K562 (cell line): Measurements from ENCODE around the gene VDAC1. TPM values are rescaled to one million over a fixed set of nuclear protein-coding genes. Genes with fewer than 3 reads are reported as not detected.

Experiments
- ADNP ChIP-seq: fragments of 200-800 bp; sonication (Bioruptor generic); IDR thresholded peaks from 2 replicates; pipeline ENCODE4 v1.6.1; 2016; ENCODE audit warnings: missing genetic modification characterization, missing compliant biosample characterization
- ATF7 ChIP-seq: fragments of 450-650 bp; IDR thresholded peaks from 2 replicates; pipeline ENCODE4 v1.7.1; 2014; ENCODE audit warnings: mild to moderate bottlenecking, moderate library complexity
- BCL6 ChIP-seq: fragments of 250-450 bp; sonication (Bioruptor Pico); IDR thresholded peaks from 2 replicates; pipeline ENCODE4 v1.4.0; 2020
- BCOR ChIP-seq: fragments of 450-650 bp; IDR thresholded peaks from 2 replicates; pipeline ENCODE4 v1.6.1; 2016
- ELF1 ChIP-seq: fragments of 200-800 bp; sonication (Bioruptor generic); IDR thresholded peaks from 2 replicates; pipeline ENCODE4 v1.6.1; 2016; ENCODE audit warnings: missing genetic modification characterization, missing compliant biosample characterization
- FOXA3 ChIP-seq, 2 experiments: fragments of 450-650 bp in 1 of 2; sonication (generic) in 1 of 2; formaldehyde crosslinking; IDR thresholded peaks in 1 of 2; conservative IDR thresholded peaks in 1 of 2; 2 replicates each; pipeline versions ENCODE4 v1.4.0 to v1.8.0; 2020 to 2022; ENCODE audit warnings: mild to moderate bottlenecking in 2 of 2, missing genetic modification reagents in 1 of 2
- FUS ChIP-seq: fragments of 200-400 bp; formaldehyde crosslinking; optimal IDR thresholded peaks from 2 replicates; pipeline ENCODE3; 2017; ENCODE audit warnings: low read depth, low read length
- HLTF ChIP-seq: fragments of 450-650 bp; IDR thresholded peaks from 2 replicates; pipeline ENCODE4 v1.6.1; 2016
- MEIS2 ChIP-seq: fragments of 450-650 bp; IDR thresholded peaks from 2 replicates; pipeline ENCODE4 v1.6.1; 2014; ENCODE audit warnings: mild to moderate bottlenecking; ENCODE audit not compliant: partially characterized antibody
- MYBL2 ChIP-seq, 2 experiments: fragments of 450-650 bp in 1 of 2; sonication (generic) in 1 of 2; formaldehyde crosslinking in 1 of 2; IDR thresholded peaks; 2 replicates each; pipeline versions ENCODE4 v1.6.1 to v1.8.1; 2017 to 2022; ENCODE audit warnings: borderline replicate concordance in 1 of 2, inconsistent platforms in 1 of 2, low read depth in 1 of 2, mild to moderate bottlenecking in 1 of 2, missing genetic modification reagents in 1 of 2, moderate library complexity in 1 of 2
- NCOA2 ChIP-seq, 2 experiments: fragments of 450-650 bp; IDR thresholded peaks; 2 replicates each; pipeline ENCODE4 v1.6.1; 2018; ENCODE audit warnings: mild to moderate bottlenecking in 2 of 2, moderate library complexity in 1 of 2; ENCODE audit not compliant: partially characterized antibody in 2 of 2
- NFXL1 ChIP-seq: fragments of 450-650 bp; formaldehyde crosslinking; IDR thresholded peaks from 2 replicates; pipeline ENCODE4 v1.4.0; 2021; ENCODE audit warnings: mild to moderate bottlenecking
- PRDM10 ChIP-seq: fragments of 450-650 bp; IDR thresholded peaks from 2 replicates; pipeline ENCODE4 v1.6.1; 2018; ENCODE audit not compliant: partially characterized antibody
- SRSF1 ChIP-seq: fragments of 200-400 bp; formaldehyde crosslinking; IDR thresholded peaks from 2 replicates; pipeline ENCODE4 v1.6.1; 2017; ENCODE audit warnings: mild to moderate bottlenecking, low read depth, low read length, moderate library complexity
- TSC22D4 ChIP-seq: fragments of 450-650 bp; IDR thresholded peaks from 2 replicates; pipeline ENCODE4 v1.6.1; 2016; ENCODE audit warnings: missing genetic modification characterization, missing biosample characterization, control low read depth
- ZZZ3 ChIP-seq: fragments of 450-650 bp; IDR thresholded peaks from 2 replicates; pipeline ENCODE4 v1.6.1; 2016; ENCODE audit warnings: antibody characterized with exemption, mild to moderate bottlenecking, moderate library complexity
- polyA plus RNA-seq, 8 experiments: library from polyadenylated mRNA; depleted of rRNA in 4 of 8; stranded (reverse) in 5 of 8; unstranded in 3 of 8; fragments of >200 nt; fragmentation: Nextera tagmentation in 2 of 8; fragmentation: Illumina TruSeq in 1 of 8; extraction: Ambion mirVana in 2 of 8; extraction: Trizol in 1 of 8; gene quantifications; 2 replicates each; pipeline versions ENCODE4 v1.2.1 to v1.2.3, GENCODE V29; 2011 to 2014; ENCODE audit warnings: inconsistent platforms in 1 of 8, missing spikeins in 1 of 8
- total RNA-seq, 7 experiments: library from RNA; depleted of rRNA in 6 of 7; stranded (reverse); fragments of >200 nt in 6 of 7; fragmentation: Illumina TruSeq in 2 of 7; extraction: Trizol in 2 of 7; gene quantifications; 2 replicates each; pipeline versions ENCODE4 v1.2.1 to v1.2.3, GENCODE V29; 2011 to 2021; ENCODE audit warnings: low replicate concordance in 1 of 7
- TF ChIP-seq, protein P1 (sequence below), 2 experiments: IDR thresholded peaks; 2 replicates each; pipeline ENCODE4 v1.6.1; 2012; ENCODE audit warnings: improper control_type of control experiment in 2 of 2, low read depth in 2 of 2, low read length in 2 of 2, borderline replicate concordance in 1 of 2
- TF ChIP-seq, protein P2 (sequence below): fragments of 250-450 bp; sonication (Bioruptor Pico); IDR thresholded peaks from 2 replicates; pipeline ENCODE4 v1.4.0; 2020; ENCODE audit warnings: mild to moderate bottlenecking, moderate library complexity, borderline replicate concordance

Gene VDAC1
- total and polyA plus RNA-seq, 9 of the 15 experiments (the other 6 are each of a cell fraction or from before 2014, with no cell fraction given), result 168 to 366 (median 293) TPM

- TF ChIP-seq, protein P1, sequence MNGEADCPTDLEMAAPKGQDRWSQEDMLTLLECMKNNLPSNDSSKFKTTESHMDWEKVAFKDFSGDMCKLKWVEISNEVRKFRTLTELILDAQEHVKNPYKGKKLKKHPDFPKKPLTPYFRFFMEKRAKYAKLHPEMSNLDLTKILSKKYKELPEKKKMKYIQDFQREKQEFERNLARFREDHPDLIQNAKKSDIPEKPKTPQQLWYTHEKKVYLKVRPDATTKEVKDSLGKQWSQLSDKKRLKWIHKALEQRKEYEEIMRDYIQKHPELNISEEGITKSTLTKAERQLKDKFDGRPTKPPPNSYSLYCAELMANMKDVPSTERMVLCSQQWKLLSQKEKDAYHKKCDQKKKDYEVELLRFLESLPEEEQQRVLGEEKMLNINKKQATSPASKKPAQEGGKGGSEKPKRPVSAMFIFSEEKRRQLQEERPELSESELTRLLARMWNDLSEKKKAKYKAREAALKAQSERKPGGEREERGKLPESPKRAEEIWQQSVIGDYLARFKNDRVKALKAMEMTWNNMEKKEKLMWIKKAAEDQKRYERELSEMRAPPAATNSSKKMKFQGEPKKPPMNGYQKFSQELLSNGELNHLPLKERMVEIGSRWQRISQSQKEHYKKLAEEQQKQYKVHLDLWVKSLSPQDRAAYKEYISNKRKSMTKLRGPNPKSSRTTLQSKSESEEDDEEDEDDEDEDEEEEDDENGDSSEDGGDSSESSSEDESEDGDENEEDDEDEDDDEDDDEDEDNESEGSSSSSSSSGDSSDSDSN (IDR thresholded peaks at IDR 0.05; ENCODE audit: borderline replicate concordance in 1 of 2, low read depth in 2 of 2, low read length in 2 of 2), result no peak
- TF ChIP-seq BCOR, result no peak
- no peak for TF ChIP-seq FOXA3 (CRISPR knock-in tag; conservative IDR thresholded peaks at IDR 0.05 in 1 of 2, IDR thresholded peaks at IDR 0.05 in 1 of 2)
- no peak for TF ChIP-seq BCL6 (CRISPR knock-in tag)
- TF ChIP-seq, protein P2, sequence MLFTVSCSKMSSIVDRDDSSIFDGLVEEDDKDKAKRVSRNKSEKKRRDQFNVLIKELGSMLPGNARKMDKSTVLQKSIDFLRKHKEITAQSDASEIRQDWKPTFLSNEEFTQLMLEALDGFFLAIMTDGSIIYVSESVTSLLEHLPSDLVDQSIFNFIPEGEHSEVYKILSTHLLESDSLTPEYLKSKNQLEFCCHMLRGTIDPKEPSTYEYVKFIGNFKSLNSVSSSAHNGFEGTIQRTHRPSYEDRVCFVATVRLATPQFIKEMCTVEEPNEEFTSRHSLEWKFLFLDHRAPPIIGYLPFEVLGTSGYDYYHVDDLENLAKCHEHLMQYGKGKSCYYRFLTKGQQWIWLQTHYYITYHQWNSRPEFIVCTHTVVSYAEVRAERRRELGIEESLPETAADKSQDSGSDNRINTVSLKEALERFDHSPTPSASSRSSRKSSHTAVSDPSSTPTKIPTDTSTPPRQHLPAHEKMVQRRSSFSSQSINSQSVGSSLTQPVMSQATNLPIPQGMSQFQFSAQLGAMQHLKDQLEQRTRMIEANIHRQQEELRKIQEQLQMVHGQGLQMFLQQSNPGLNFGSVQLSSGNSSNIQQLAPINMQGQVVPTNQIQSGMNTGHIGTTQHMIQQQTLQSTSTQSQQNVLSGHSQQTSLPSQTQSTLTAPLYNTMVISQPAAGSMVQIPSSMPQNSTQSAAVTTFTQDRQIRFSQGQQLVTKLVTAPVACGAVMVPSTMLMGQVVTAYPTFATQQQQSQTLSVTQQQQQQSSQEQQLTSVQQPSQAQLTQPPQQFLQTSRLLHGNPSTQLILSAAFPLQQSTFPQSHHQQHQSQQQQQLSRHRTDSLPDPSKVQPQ (CRISPR knock-in tag), result no peak
- no peak for TF ChIP-seq SRSF1
- peak; percentile 72 for TF ChIP-seq PRDM10
- TF ChIP-seq NCOA2 (IDR thresholded peaks at IDR 0.05; ENCODE audit: partially characterized antibody in 2 of 2), result no peak
- TF ChIP-seq ADNP (tag), result 0 out of 2 replicates have a peak, but pooled peaks have one; percentile 15
- no peak for TF ChIP-seq FUS
- TF ChIP-seq ELF1 (tag), result peak; percentile 75
- TF ChIP-seq ZZZ3, result no peak
- no peak for TF ChIP-seq TSC22D4
- TF ChIP-seq HLTF, result no peak
- TF ChIP-seq ATF7, result no peak
- no peak for TF ChIP-seq NFXL1 (CRISPR knock-in tag)
- TF ChIP-seq MEIS2, result peak; percentile 86
- TF ChIP-seq MYBL2 (IDR thresholded peaks at IDR 0.05; ENCODE audit: low read depth), result no peak
- no peak for TF ChIP-seq MYBL2 (CRISPR knock-in tag; IDR thresholded peaks at IDR 0.05; ENCODE audit: borderline replicate concordance)
These were observed 66.5 kb downstream of the VDAC1 start (continued) for GRCh38 chr5:133938039-133938821.
